Pancreas (tissue), 10 donors: ENCODE measurements around the gene KLHL30. TPM values are rescaled to one million over a fixed set of nuclear protein-coding genes. Genes with fewer than 3 reads are reported as not detected.

Experiments used
- ATAC-seq, 4 donors: fragments of 200-7000 bp; cut with Tn5 transposase; one replicate each; pipeline versions ENCODE4 v1.8.0 to v1.9.1; 2020; ENCODE audit warnings: mild to moderate bottlenecking in 4 of 4, moderate library complexity in 4 of 4
- DNase-seq, 6 donors: peaks; one replicate each; pipeline ENCODE4 v3.0.0-alpha.2; 2020
- FAIRE-seq: peaks from 2 replicates; lab custom pipeline; 2012; peaks lifted over from hg19 to GRCh38; lab: Jason Lieb, UNC
- H3K27ac ChIP-seq, 4 donors: fragments of 200-600 bp; sonication (generic); 1 replicate in 3 of 4; 2 replicates in 1 of 4; pipeline versions ENCODE4 v1.5.0 to v1.8.0; 2020
- H3K27me3 ChIP-seq, 4 donors: fragments of 200-600 bp; one replicate each; pipeline ENCODE4 v1.8.0; 2021
- H3K36me3 ChIP-seq, 3 donors: fragments of 200-600 bp; sonication (generic) in 1 of 3; one replicate each; pipeline versions ENCODE4 v1.5.0 to v1.8.0; 2020 to 2021
- H3K4me1 ChIP-seq, 3 donors: fragments of 200-600 bp; one replicate each; pipeline ENCODE4 v1.8.0; 2021
- H3K4me3 ChIP-seq, 4 donors: fragments of 200-600 bp; sonication (generic) in 2 of 4; one replicate each; pipeline versions ENCODE4 v1.5.0 to v1.8.0; 2020 to 2021
- H3K9me3 ChIP-seq, 4 donors: fragments of 200-600 bp; one replicate each; pipeline ENCODE4 v1.8.0; 2021
- CTCF ChIP-seq, 4 donors: fragments of 200-600 bp; sonication (generic) in 3 of 4; IDR thresholded peaks; one replicate each; pipeline versions ENCODE4 v1.5.0 to v1.8.0; 2021; ENCODE audit warnings: antibody characterized with exemption in 4 of 4
- WGBS, 2 donors: extraction: QIAGEN DNeasy Blood & Tissue Kit; methylation state at CpG; one replicate each; pipeline ENCODE4 v1.1.7; 2013; 5-methylcytosine and 5-hydroxymethylcytosine counted together
- intact Hi-C, 3 donors: fragments of 100-400 bp; cut with DNase I; formaldehyde crosslinking; loops; one replicate each; pipeline versions ENCODE4 v1.11.1 to v1.14.2; 2022
- polyA plus RNA-seq, 2 donors: library from polyadenylated mRNA; stranded (reverse); fragments of 200-250 nt; gene quantifications; one replicate each; pipeline ENCODE4 v1.2.3, GENCODE V29; 2013
- total RNA-seq, 6 donors: library from RNA; stranded (reverse); fragmentation: NEBNext Ultra II Directional in 4 of 6; extraction: Animal tissue kit (Norgen Biotek cat#: 25700) in 4 of 6; gene quantifications; one replicate each; pipeline versions ENCODE4 v1.2.1 to v1.2.4, GENCODE V29; 2021 to 2023
- donor health status: healthy with polysubstance abuse.
- donor health status: DM: no; HTN: no; CAD: no; lungs with moderate emphysema.
- donor health status: DM: no; HTN: no; CAD: no.
- donor health status: control.
- donor health status: control.
- donor health status: Bipolar disorder and iron deficiency.
- donor health status: DM: yes; HTN: yes; CAD: no.
- donor health status: DM: no; HTN: no; CAD: no.
- donor health status: DM: no; HTN: no; CAD: no.
- donor health status: DM: yes; HTN: yes; CAD: no.

Gene KLHL30
- total and polyA plus RNA-seq, 8 donors = 0.03 to 0.14 (median 0.11) TPM; not detected in 2

- DNase-seq (peak in 3 of 6 donors; percentile 31 to 72 (median 56)), ATAC-seq (no peak), FAIRE-seq (no peak)
- H3K4me1 ChIP-seq = no peaks in the 10 kb centered on the region
- no peaks in the 10 kb centered on the region for H3K9me3 ChIP-seq
- no peak overlapping the region for H3K27ac ChIP-seq
- intact Hi-C loops = no loop called here
- H3K27me3 ChIP-seq = no peaks in the 10 kb centered on the region
- TF ChIP-seq CTCF (IDR thresholded peaks at IDR 0.05) = no peak
- no peaks in the 10 kb centered on the region for H3K36me3 ChIP-seq
- no peak overlapping the region for H3K4me3 ChIP-seq
- 76 to 77% methylated on average over 21 of the region's 21 CpGs for WGBS, 2 donors
Observed at GRCh38 chr2:238158018-238158508, 19.6 kb downstream of the KLHL30 start.

- Histone ChIP-seq H3K4me3 (peak within 1 kb of the TSS in 2 of 4 donors; percentile 29 to 36), H3K36me3 (no peaks in the 10 kb centered on the region), H3K27ac (no peak within 1 kb of the TSS), H3K9me3 (no peaks in the 10 kb centered on the region), H3K4me1 (no peaks in the 10 kb centered on the region), H3K27me3 (no peaks in the 10 kb centered on the region)
- peak in 3 of 4 donors; percentile 29 to 39 (median 29) for TF ChIP-seq CTCF (IDR thresholded peaks at IDR 0.05)
- FAIRE-seq (no peak), ATAC-seq (peak in 3 of 4 donors; percentile 55 to 86 (median 75)), DNase-seq (peak in 3 of 6 donors; percentile 50 to 80 (median 66))
- intact Hi-C loops = no loop called here
- WGBS, 2 donors = 10 to 21% methylated on average over 30 to 59 of the region's 61 CpGs
Observed at GRCh38 chr2:238158509-238159070, 20.1 kb downstream of the KLHL30 start, which contains the start of gene ERFE. ERFE (plus strand) TSS chr2:238158970; CDS start chr2:238159008, 38 bp downstream.

- DNase-seq (peak in 3 of 6 donors; percentile 25 to 62 (median 60)), FAIRE-seq (no peak), ATAC-seq (peak in 2 of 4 donors; percentile 21 to 32)
- Histone ChIP-seq H3K4me3 (peak overlapping the region in 2 of 4 donors; percentile 29 to 36), H3K9me3 (no peaks in the 10 kb centered on the region), H3K36me3 (no peaks in the 10 kb centered on the region), H3K4me1 (no peaks in the 10 kb centered on the region), H3K27ac (no peak overlapping the region), H3K27me3 (no peaks in the 10 kb centered on the region)
- intact Hi-C loops = no loop called here
- WGBS, 2 donors = 5 to 8% methylated on average over 36 to 52 of the region's 52 CpGs
- TF ChIP-seq CTCF (IDR thresholded peaks at IDR 0.05) = no peak
Observed at GRCh38 chr2:238159071-238159539, 20.6 kb downstream of the KLHL30 start.

GRCh38 chr2:238159661-238160205 lies 21.3 kb downstream of the KLHL30 start:
- Histone ChIP-seq H3K4me1 (no peaks in the 10 kb centered on the region), H3K27ac (no peak overlapping the region), H3K9me3 (no peaks in the 10 kb centered on the region), H3K4me3 (no peak overlapping the region), H3K27me3 (no peaks in the 10 kb centered on the region), H3K36me3 (no peaks in the 10 kb centered on the region)
- ATAC-seq = no peak
- TF ChIP-seq CTCF (IDR thresholded peaks at IDR 0.05) = no peak
- intact Hi-C loops = no loop called here
- no peak for FAIRE-seq
- 69 to 80% methylated on average over 8 to 10 of the region's 10 CpGs for WGBS, 2 donors
- DNase-seq = peak in 3 of 6 donors; percentile 25 to 62 (median 53)
